Spinal cord (tissue), 10 donors: ENCODE measurements around the gene KDM3B. TPM values are rescaled to one million over a fixed set of nuclear protein-coding genes. Genes with fewer than 3 reads are reported as not detected.
A peak's percentile ranks its signal among the peaks of the same experiment; 100 is the strongest.

Source experiments
- DNase-seq, 6 donors: peaks; one replicate each; pipeline versions ENCODE4 v3.0.0 to v3.0.0-alpha.2; 2013 to 2015; ENCODE audit warnings: low spot score in 6 of 6, low read depth in 4 of 6
- H3K27ac ChIP-seq: one replicate; pipeline ENCODE4 v1.5.1; 2013; ENCODE audit warnings: low read depth, low read length, control low read depth
- H3K27me3 ChIP-seq: one replicate; pipeline ENCODE4 v1.6.1; 2013; ENCODE audit warnings: low read length; ENCODE audit not compliant: control insufficient read depth, insufficient read depth
- H3K36me3 ChIP-seq: one replicate; pipeline ENCODE4 v1.6.1; 2013; ENCODE audit warnings: low read length; ENCODE audit not compliant: control insufficient read depth, insufficient read depth
- H3K4me1 ChIP-seq: one replicate; pipeline ENCODE4 v1.6.1; 2013; ENCODE audit warnings: low read length; ENCODE audit not compliant: control insufficient read depth, insufficient read depth
- H3K4me3 ChIP-seq: one replicate; pipeline ENCODE4 v1.5.1; 2013; ENCODE audit warnings: low read depth, low read length, control low read depth
- H3K9me3 ChIP-seq: one replicate; pipeline ENCODE4 v1.6.1; 2013; ENCODE audit warnings: low read length; ENCODE audit not compliant: control insufficient read depth, insufficient read depth
- WGBS: methylation state at CpG from one replicate; pipeline ENCODE4 v1.1.5; 2013; ENCODE audit warnings: missing lambda C conversion rate; ENCODE audit not compliant: insufficient coverage; 5-methylcytosine and 5-hydroxymethylcytosine counted together
- polyA plus RNA-seq, 2 donors: library from polyadenylated mRNA; unstranded; fragments of 120-200 nt; gene quantifications; one replicate each; pipeline ENCODE4 v1.2.1, GENCODE V29; 2013; ENCODE audit not compliant: insufficient read length in 2 of 2
- total RNA-seq, 2 donors: library from RNA; depleted of rRNA in 1 of 2; stranded (reverse); fragments of 120-200 nt in 1 of 2; fragments of >200 nt in 1 of 2; gene quantifications; one replicate each; pipeline versions ENCODE4 v1.2.3 to v1.2.4, GENCODE V29; 2013 to 2014
- donor health status: healthy.

KDM3B gene
- total and polyA plus RNA-seq, 4 donors = 62.2 to 77.8 (median 75.0) TPM

DNA sequence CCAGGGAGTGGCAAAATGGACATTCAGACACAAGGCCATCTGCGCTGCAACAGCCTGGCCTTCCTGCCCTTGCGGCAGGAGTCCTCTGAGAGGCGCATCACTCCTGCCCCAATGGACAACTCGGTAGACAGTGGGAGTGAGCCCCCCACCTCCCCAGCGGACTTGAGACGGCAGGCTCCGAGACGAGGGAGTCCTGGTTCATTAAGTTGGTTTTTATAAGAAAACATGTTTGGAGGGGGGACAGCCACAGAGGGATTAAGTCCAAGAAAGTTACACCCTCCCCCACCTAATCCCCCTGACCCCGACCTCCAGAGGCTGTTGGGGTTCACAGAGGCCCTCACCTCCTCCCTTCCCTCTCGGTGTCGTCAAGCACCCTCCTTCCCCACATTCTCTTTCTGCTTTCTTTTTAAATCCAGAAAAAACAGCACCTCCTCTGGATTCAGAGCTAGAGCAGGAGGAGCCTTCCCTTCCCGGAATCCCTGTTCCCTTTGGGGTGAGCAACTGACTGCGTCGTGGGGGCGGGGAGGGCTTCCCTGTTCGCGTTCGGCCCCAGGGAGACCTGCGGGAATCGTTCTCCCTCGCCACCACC is 111.0 kb downstream of the KDM3B start:
- no peaks in the 10 kb centered on the region for H3K9me3 ChIP-seq
- 9% methylated on average over 16 of the region's 21 CpGs for WGBS
- H3K36me3 ChIP-seq = peaks cover 13% of the 10 kb centered on the region
- H3K4me3 ChIP-seq = peak overlapping the region; percentile 81
- peaks cover 50% of the 10 kb centered on the region for H3K4me1 ChIP-seq
- DNase-seq = peak in 1 of 6 donors; percentile 69
- H3K27ac ChIP-seq = peak overlapping the region; percentile 98
- H3K27me3 ChIP-seq = peaks cover 20% of the 10 kb centered on the region

GRCh38 chr5:138464008-138464387 is 111.5 kb downstream of the KDM3B start:
- H3K4me1 ChIP-seq = peaks cover 45% of the 10 kb centered on the region
- H3K27me3 ChIP-seq = peaks cover 20% of the 10 kb centered on the region
- H3K36me3 ChIP-seq = peaks cover 13% of the 10 kb centered on the region
- H3K27ac ChIP-seq = peak overlapping the region; percentile 98
- peak overlapping the region; percentile 81 for H3K4me3 ChIP-seq
- DNase-seq = peak; percentile 87 to 99 (median 96)
- under 1% methylated on average over 34 of the region's 34 CpGs for WGBS
- no peaks in the 10 kb centered on the region for H3K9me3 ChIP-seq

DNA sequence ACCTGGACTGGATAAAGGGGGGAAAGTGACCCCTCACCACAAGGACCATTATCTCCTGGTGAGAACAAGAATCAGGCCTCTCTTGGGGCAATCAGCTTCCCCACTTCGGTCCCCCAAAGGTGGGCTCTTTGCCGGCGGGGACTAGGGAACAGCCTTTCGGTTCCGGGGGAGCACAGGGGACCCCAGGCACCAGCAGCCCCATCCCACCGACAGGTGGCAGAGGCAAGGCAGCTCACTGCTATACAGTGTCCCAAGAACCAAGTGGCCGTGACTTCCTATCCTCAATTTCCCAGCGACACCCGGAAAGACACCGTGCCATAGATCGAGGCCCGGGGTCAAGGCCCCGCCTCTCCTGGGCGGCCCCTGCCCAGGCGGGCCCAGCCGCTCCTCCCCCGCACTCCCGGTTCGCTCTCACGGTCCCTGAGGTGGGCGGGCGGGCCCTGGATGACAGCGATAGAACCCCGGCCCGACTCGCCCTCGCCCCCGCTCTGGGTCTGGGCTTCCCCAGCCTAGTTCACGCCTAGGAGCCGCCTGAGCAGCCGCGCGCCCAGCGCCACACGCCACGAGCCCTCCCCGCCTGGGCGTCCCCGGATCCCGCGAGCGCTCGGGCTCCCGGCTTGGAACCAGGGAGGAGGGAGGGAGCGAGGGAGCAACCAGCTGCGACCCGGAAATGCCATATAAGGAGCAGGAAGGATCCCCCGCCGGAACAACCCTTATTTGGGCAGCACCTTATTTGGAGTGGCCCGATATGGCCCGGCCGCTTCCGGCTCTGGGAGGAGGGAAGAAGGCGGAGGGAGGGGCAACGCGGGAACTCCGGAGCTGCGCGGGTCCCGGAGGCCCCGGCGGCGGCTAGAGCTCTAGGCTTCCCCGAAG is 112.1 kb downstream of the KDM3B start:
- peak; percentile 92 to 100 (median 98) for DNase-seq
- peaks cover 41% of the 10 kb centered on the region for H3K4me1 ChIP-seq
- peaks cover 13% of the 10 kb centered on the region for H3K36me3 ChIP-seq
- under 1% methylated on average over 64 of the region's 64 CpGs for WGBS
- H3K9me3 ChIP-seq = no peaks in the 10 kb centered on the region
- H3K27me3 ChIP-seq = peaks cover 20% of the 10 kb centered on the region
- H3K4me3 ChIP-seq = peak overlapping the region; percentile 81
- peak overlapping the region; percentile 98 for H3K27ac ChIP-seq

DNA sequence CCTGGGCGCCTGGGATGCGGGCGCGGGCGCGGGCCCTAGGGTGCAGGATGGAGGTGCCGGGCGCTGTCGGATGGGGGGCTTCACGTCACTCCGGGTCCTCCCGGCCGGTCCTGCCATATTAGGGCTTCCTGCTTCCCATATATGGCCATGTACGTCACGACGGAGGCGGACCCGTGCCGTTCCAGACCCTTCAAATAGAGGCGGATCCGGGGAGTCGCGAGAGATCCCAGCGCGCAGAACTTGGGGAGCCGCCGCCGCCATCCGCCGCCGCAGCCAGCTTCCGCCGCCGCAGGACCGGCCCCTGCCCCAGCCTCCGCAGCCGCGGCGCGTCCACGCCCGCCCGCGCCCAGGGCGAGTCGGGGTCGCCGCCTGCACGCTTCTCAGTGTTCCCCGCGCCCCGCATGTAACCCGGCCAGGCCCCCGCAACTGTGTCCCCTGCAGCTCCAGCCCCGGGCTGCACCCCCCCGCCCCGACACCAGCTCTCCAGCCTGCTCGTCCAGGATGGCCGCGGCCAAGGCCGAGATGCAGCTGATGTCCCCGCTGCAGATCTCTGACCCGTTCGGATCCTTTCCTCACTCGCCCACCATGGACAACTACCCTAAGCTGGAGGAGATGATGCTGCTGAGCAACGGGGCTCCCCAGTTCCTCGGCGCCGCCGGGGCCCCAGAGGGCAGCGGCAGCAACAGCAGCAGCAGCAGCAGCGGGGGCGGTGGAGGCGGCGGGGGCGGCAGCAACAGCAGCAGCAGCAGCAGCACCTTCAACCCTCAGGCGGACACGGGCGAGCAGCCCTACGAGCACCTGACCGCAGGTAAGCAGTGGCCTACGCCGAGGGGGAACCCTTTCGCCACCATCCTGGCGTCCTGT is 113.0 kb downstream of the KDM3B start, which contains the start of gene EGR1:
Gene EGR1 (plus strand): TSS at position 219 of the 864 bp plus-strand sequence. CDS start 283 bp downstream, at position 502.
- DNase-seq = peak; percentile 82 to 98 (median 92)
- Histone ChIP-seq H3K27ac (peak within 1 kb of the TSS; percentile 98), H3K9me3 (no peaks in the 10 kb centered on the region), H3K27me3 (peaks cover 20% of the 10 kb centered on the region), H3K4me1 (peaks cover 41% of the 10 kb centered on the region), H3K4me3 (peak within 1 kb of the TSS; percentile 81), H3K36me3 (peaks cover 13% of the 10 kb centered on the region)
- WGBS = under 1% methylated on average over 85 of the region's 85 CpGs

GRCh38 chr5:138466125-138466899 is 113.8 kb downstream of the KDM3B start:
- WGBS = 7% methylated on average over 31 of the region's 39 CpGs

GRCh38 chr5:138466900-138467710 is 114.6 kb downstream of the KDM3B start:
- Histone ChIP-seq H3K4me1 (peaks cover 41% of the 10 kb centered on the region), H3K4me3 (peak overlapping the region; percentile 64), H3K9me3 (no peaks in the 10 kb centered on the region), H3K36me3 (peaks cover 13% of the 10 kb centered on the region), H3K27me3 (peaks cover 20% of the 10 kb centered on the region), H3K27ac (no peak overlapping the region)
- peak in 1 of 6 donors; percentile 37 for DNase-seq
- WGBS = 91% methylated on average over 45 of the region's 45 CpGs

More at GRCh38 chr5:138466125-138466899, 113.8 kb downstream of the KDM3B start:
- Histone ChIP-seq H3K27ac (no peak overlapping the region), H3K27me3 (peaks cover 20% of the 10 kb centered on the region), H3K36me3 (peaks cover 13% of the 10 kb centered on the region), H3K4me1 (peaks cover 41% of the 10 kb centered on the region), H3K4me3 (peak overlapping the region; percentile 64), H3K9me3 (no peaks in the 10 kb centered on the region)
- DNase-seq = peak in 2 of 6 donors; percentile 47 to 58

DNA sequence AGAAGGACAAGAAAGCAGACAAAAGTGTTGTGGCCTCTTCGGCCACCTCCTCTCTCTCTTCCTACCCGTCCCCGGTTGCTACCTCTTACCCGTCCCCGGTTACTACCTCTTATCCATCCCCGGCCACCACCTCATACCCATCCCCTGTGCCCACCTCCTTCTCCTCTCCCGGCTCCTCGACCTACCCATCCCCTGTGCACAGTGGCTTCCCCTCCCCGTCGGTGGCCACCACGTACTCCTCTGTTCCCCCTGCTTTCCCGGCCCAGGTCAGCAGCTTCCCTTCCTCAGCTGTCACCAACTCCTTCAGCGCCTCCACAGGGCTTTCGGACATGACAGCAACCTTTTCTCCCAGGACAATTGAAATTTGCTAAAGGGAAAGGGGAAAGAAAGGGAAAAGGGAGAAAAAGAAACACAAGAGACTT is 115.2 kb downstream of the KDM3B start:
- H3K9me3 ChIP-seq = no peaks in the 10 kb centered on the region
- peak in 1 of 6 donors; percentile 43 for DNase-seq
- H3K4me3 ChIP-seq = peak overlapping the region; percentile 64
- H3K27me3 ChIP-seq = peaks cover 20% of the 10 kb centered on the region
- peaks cover 41% of the 10 kb centered on the region for H3K4me1 ChIP-seq
- peaks cover 13% of the 10 kb centered on the region for H3K36me3 ChIP-seq
- 82% methylated on average over 11 of the region's 14 CpGs for WGBS
- no peak overlapping the region for H3K27ac ChIP-seq
